Measurements from ENCODE around the gene MEA1. TPM values are rescaled to one million over a fixed set of nuclear protein-coding genes. Genes with fewer than 3 reads are reported as not detected.

The MEA1 gene
- 116 and 119 TPM in 2 replicates for total RNA-seq (2012; rRNA removed)
- 126 TPM in 2 replicates for polyA plus RNA-seq (2012; rRNA removed)
- 87.6 and 134 TPM in 2 replicates for polyA plus RNA-seq (2012; cell fraction: cytosol; rRNA removed)
- 16.7 and 30.2 TPM in 2 replicates for polyA plus RNA-seq (2012; cell fraction: nucleus; rRNA removed; ENCODE audit: low replicate concordance)
- Bru-seq, nascent RNA = percentile 69 among the genes with signal in this experiment
- percentile 70 among the genes with signal in this experiment for BruChase-seq, experiment 1, labeled RNA remaining after a 6-hour chase
- BruChase-seq, experiment 2, labeled RNA remaining after a 2-hour chase = percentile 65 among the genes with signal in this experiment
- long read RNA-seq, transcript MEA1-204 (4 exons, 1,004 nt) = major isoform, 46 of 68 reads
- long read RNA-seq, transcript MEA1-202 (3 exons, 2,152 nt) = minor isoform, 18 of 68 reads
- long read RNA-seq, partial matches to known transcripts = 0 of 68 reads
- long read RNA-seq, other reads (novel, unspliced or antisense) = 1 of 68 reads

GRCh38 chr6:43013843-43014433 is at the start of gene MEA1, which contains the start of gene KLHDC3:
TSS of gene MEA1 (minus strand) at chr6:43013946. CDS start at chr6:43013813, 133 bp downstream.
TSS of gene KLHDC3 (plus strand) at chr6:43014249. CDS start at chr6:43017193, 2,944 bp downstream.
- peak within 1 kb of the TSS; percentile 77 for H4K5ac ChIP-seq (ENCODE audit: low read depth, low read length)
- in situ Hi-C loops (cut with MboI; ENCODE audit: low sequenced_read_pairs) (no loop called here), intact Hi-C loops (cut with micrococcal nuclease) (loop anchor here (2.0 kb wide), 2 partner anchors 113 to 129 kb away; no protein-coding TSS in a partner anchor), dilution Hi-C loops (cut with HindIII; ENCODE audit: low sequenced_read_pairs, unreplicated experiment) (no loop called here)
- 0% methylated on average over 20 of the region's 51 CpGs; no CpG with 5 or more reads in 1 of the 2 experiments for WGBS, 2 experiments (ENCODE audit: extremely low coverage in 2 of 2, insufficient read length in 1 of 2)
- H3K9ac ChIP-seq (ENCODE audit: low read depth, low read length) = peak within 1 kb of the TSS; percentile 96
- ChIA-PET CTCF (interaction anchor here (1.1 kb wide), 1 partner anchor 17 kb away, joined by 3 read pairs; no protein-coding TSS in a partner anchor), POLR2A (ENCODE audit: unreplicated experiment) (interaction anchor here (0.5 to 1.2 kb wide), 3 partner anchors 9 to 161 kb away, joined by 3 to 4 read pairs (median 3); no protein-coding TSS in a partner anchor)
- H3K14ac ChIP-seq (replicated peaks; ENCODE audit: low read depth, low read length) = peak within 1 kb of the TSS; percentile 96
- H3K27ac ChIP-seq (ENCODE audit: insufficient read depth, low read length) = peak within 1 kb of the TSS; percentile 88
- peak within 1 kb of the TSS; percentile 95 for H4K91ac ChIP-seq (ENCODE audit: insufficient read depth, low read depth, low read length)
- H3K23ac ChIP-seq (ENCODE audit: low read depth, low read length) = peak within 1 kb of the TSS; percentile 89
- H3K9me3 ChIP-seq (ENCODE audit: control insufficient read depth, insufficient read depth, low read length) = no peaks in the 10 kb centered on the region
- no peaks in the 10 kb centered on the region; the same call in 1 of the 2 replicates for H4K20me1 ChIP-seq (ENCODE audit: insufficient read depth, low read length)
- peaks cover 8% of the 10 kb centered on the region for H3K4me1 ChIP-seq (ENCODE audit: control insufficient read depth, insufficient read depth, low read length)
- peaks cover 43% of the 10 kb centered on the region for H3K36me3 ChIP-seq (ENCODE audit: control insufficient read depth, insufficient read depth, low read length)
- peak within 1 kb of the TSS; percentile 97 for H3K4me2 ChIP-seq (ENCODE audit: low read depth, low read length)
- H4K8ac ChIP-seq (ENCODE audit: low read depth in 2 of 2, low read length in 2 of 2) = peak within 1 kb of the TSS; percentile 78 to 95
- no peaks in the 10 kb centered on the region for H3K27me3 ChIP-seq (ENCODE audit: control insufficient read depth, insufficient read depth, low read length)
- peaks cover 3% of the 10 kb centered on the region for H3K9me1 ChIP-seq (ENCODE audit: insufficient read depth, low read length)
- DNase-seq (peak; percentile 100), ATAC-seq (ENCODE audit: low read depth) (peak; percentile 97)
- no TSS peak for BruUV-seq (replicated peaks)
- peak within 1 kb of the TSS; percentile 84 for H3K4me3 ChIP-seq (ENCODE audit: insufficient read depth, low read depth, low read length)
- H2BK5ac ChIP-seq (ENCODE audit: low read depth, low read length, poor library complexity, severe bottlenecking) = peak within 1 kb of the TSS; percentile 83
- peak within 1 kb of the TSS; percentile 98 for H2AK5ac ChIP-seq (ENCODE audit: low read depth, low read length)
- peak within 1 kb of the TSS; percentile 99 for H2AK9ac ChIP-seq (replicated peaks; ENCODE audit: low read depth, low read length, poor library complexity)
- H2AFZ ChIP-seq (replicated peaks; ENCODE audit: low read length, poor library complexity) = peak within 1 kb of the TSS; percentile 94
- peak within 1 kb of the TSS; percentile 18; the same call in 1 of the 2 replicates for H2BK120ac ChIP-seq (ENCODE audit: low read depth, low read length)
- H2BK20ac ChIP-seq (ENCODE audit: low read depth, low read length) = no peak within 1 kb of the TSS
- no peak within 1 kb of the TSS; the same call in 2 of the 3 replicates for H2BK15ac ChIP-seq (ENCODE audit: low read depth, low read length)
- peak within 1 kb of the TSS; percentile 93 for H3K4ac ChIP-seq (ENCODE audit: low read depth, low read length)
- H3K79me1 ChIP-seq (ENCODE audit: low read depth in 1 of 2, low read length in 2 of 2) = peaks cover 6 to 69% of the 10 kb centered on the region in 2 experiments; a peak in 2 of 4 replicates
- peak within 1 kb of the TSS; percentile 31 for H3K18ac ChIP-seq (ENCODE audit: low read depth, low read length)
- H3K56ac ChIP-seq (ENCODE audit: extremely low read depth, insufficient read depth, low read length) = peak within 1 kb of the TSS; percentile 88
- TF ChIP-seq SMC3 (IDR thresholded peaks at IDR 0.05; ENCODE audit: low read depth, low read length) = no peak
- TF ChIP-seq CEBPB (IDR thresholded peaks at IDR 0.05; ENCODE audit: low read depth, low read length) = no peak
- peak; percentile 76; the same call in 1 of the 2 replicates for TF ChIP-seq MAZ (IDR thresholded peaks at IDR 0.05; ENCODE audit: borderline replicate concordance, low read depth, low read length)
- no peak for TF ChIP-seq NFE2L2 (IDR thresholded peaks at IDR 0.05; ENCODE audit: low read depth, low read length)
- no peak for TF ChIP-seq RCOR1 (IDR thresholded peaks at IDR 0.05; ENCODE audit: insufficient replicate concordance, low read length)
- peak; percentile 86 for TF ChIP-seq USF2 (IDR thresholded peaks at IDR 0.05; ENCODE audit: low read depth, low read length)
- TF ChIP-seq RAD21 (IDR thresholded peaks at IDR 0.05; ENCODE audit: low read length) = no peak
- no peak for TF ChIP-seq ELK1 (IDR thresholded peaks at IDR 0.05; ENCODE audit: borderline replicate concordance, low read depth, low read length)
- TF ChIP-seq CTCF (conservative IDR thresholded peaks at IDR 0.05; ENCODE audit: low read depth, low read length) = no peak
- TF ChIP-seq BHLHE40 (IDR thresholded peaks at IDR 0.05; ENCODE audit: low read depth, low read length) = peak; percentile 99
- no peak for TF ChIP-seq MAFK (IDR thresholded peaks at IDR 0.05; ENCODE audit: low read depth, low read length)
- TF ChIP-seq POLR2A (IDR thresholded peaks at IDR 0.05; ENCODE audit: low read depth, low read length) = 0 out of 2 replicates have a peak, but pooled peaks have one; percentile 40

All from IMR-90 (cell line).